Measurements from ENCODE around the gene UNC5A.
A peak's percentile ranks its signal among the peaks of the same experiment; 100 is the strongest.

Gene UNC5A

GRCh38 chr5:176831425-176831824 lies 21.1 kb downstream of the UNC5A start:
- TF ChIP-seq FOXP2 (optimal IDR thresholded peaks at IDR 0.05; ENCODE audit: borderline replicate concordance, extremely low read depth, extremely low read length, insufficient read depth) (no peak), SIN3A (IDR thresholded peaks at IDR 0.05; ENCODE audit: borderline replicate concordance, insufficient read depth, low read length) (no peak), REST (IDR thresholded peaks at IDR 0.05; ENCODE audit: insufficient read depth in 1 of 2, low read depth in 2 of 2, low read length in 2 of 2) (no peak), TAF1 (IDR thresholded peaks at IDR 0.05; ENCODE audit: borderline replicate concordance, insufficient read depth, low read length) (no peak), POLR2AphosphoS5 (IDR thresholded peaks at IDR 0.05; ENCODE audit: low read depth, low read length) (no peak)

DNA sequence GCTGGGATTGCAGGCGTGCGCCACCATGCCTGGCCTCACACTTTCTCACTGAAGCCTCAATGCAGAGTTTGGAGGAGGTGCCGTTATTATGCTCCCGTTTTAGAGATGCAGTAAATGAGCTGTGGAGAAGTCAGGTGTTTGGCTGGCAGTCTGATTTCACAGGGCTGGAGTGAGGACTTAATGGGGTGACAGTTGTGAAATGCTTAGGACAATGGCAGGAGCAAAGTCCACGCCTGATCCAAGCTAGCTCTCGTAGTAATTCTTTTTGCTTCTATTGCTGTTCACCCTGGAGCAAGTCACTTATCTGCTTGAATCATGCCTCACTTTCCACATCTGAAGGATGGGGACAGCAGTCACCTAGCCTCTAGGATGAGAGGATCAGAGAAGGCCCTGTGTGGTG lies 21.8 kb downstream of the UNC5A start:
- TF ChIP-seq POLR2AphosphoS5 (IDR thresholded peaks at IDR 0.05; ENCODE audit: low read depth, low read length) (no peak), SIN3A (IDR thresholded peaks at IDR 0.05; ENCODE audit: borderline replicate concordance, insufficient read depth, low read length) (no peak), TAF1 (IDR thresholded peaks at IDR 0.05; ENCODE audit: borderline replicate concordance, insufficient read depth, low read length) (no peak), FOXP2 (optimal IDR thresholded peaks at IDR 0.05; ENCODE audit: borderline replicate concordance, extremely low read depth, extremely low read length, insufficient read depth) (no peak), REST (IDR thresholded peaks at IDR 0.05; ENCODE audit: insufficient read depth in 1 of 2, low read depth in 2 of 2, low read length in 2 of 2) (no peak)

- TF ChIP-seq POLR2AphosphoS5 (IDR thresholded peaks at IDR 0.05; ENCODE audit: low read depth, low read length), result no peak
- no peak for TF ChIP-seq FOXP2 (optimal IDR thresholded peaks at IDR 0.05; ENCODE audit: borderline replicate concordance, extremely low read depth, extremely low read length, insufficient read depth)
- no peak for TF ChIP-seq SIN3A (IDR thresholded peaks at IDR 0.05; ENCODE audit: borderline replicate concordance, insufficient read depth, low read length)
- TF ChIP-seq REST (IDR thresholded peaks at IDR 0.05; ENCODE audit: insufficient read depth in 1 of 2, low read depth in 2 of 2, low read length in 2 of 2), result no peak
- TF ChIP-seq TAF1 (IDR thresholded peaks at IDR 0.05; ENCODE audit: borderline replicate concordance, insufficient read depth, low read length), result no peak
These were observed 22.9 kb downstream of the UNC5A start for GRCh38 chr5:176833286-176833685.

DNA sequence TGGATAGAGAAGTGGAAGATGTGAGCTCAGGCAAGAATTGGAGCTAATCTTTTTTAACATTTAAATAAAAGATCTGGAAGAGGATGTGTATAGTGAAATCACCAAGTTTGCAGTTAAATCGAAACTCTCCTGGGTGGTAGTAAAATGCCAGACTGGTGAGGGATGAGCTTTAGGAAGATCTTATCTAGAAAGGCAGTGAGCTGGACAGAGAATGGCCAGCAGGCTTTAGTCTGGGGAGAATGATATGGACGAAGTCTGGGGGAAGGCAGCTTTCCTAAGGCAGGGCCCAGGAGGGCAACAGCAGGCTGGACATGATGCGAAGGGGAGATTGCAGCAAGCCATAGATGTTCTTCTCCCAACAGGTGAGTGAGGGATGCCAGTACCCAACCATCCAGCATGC lies 25.6 kb downstream of the UNC5A start:
- no peak for TF ChIP-seq SIN3A (IDR thresholded peaks at IDR 0.05; ENCODE audit: borderline replicate concordance, insufficient read depth, low read length)
- TF ChIP-seq REST (IDR thresholded peaks at IDR 0.05; ENCODE audit: insufficient read depth in 1 of 2, low read depth in 2 of 2, low read length in 2 of 2), result peak in 1 of 2 experiments; percentile 28; a peak in 1 of 4 replicates
- no peak for TF ChIP-seq POLR2AphosphoS5 (IDR thresholded peaks at IDR 0.05; ENCODE audit: low read depth, low read length)
- TF ChIP-seq FOXP2 (optimal IDR thresholded peaks at IDR 0.05; ENCODE audit: borderline replicate concordance, extremely low read depth, extremely low read length, insufficient read depth), result no peak

Measured in PFSK-1 (cell line).